Astrocyte (in vitro differentiated cells and primary cell): ENCODE measurements around the gene BCR. TPM values are rescaled to one million over a fixed set of nuclear protein-coding genes. Genes with fewer than 3 reads are reported as not detected.

Source experiments
- DNase-seq: peaks from one replicate; pipeline ENCODE4 v3.0.0-alpha.2; 2010; ENCODE audit warnings: low read depth
- FAIRE-seq: peaks from 2 replicates; lab custom pipeline; 2011; peaks lifted over from hg19 to GRCh38; lab: Jason Lieb, UNC
- H2AFZ ChIP-seq: 2 replicates; pipeline ENCODE4 v1.6.0; 2012; ENCODE audit warnings: low read depth, low read length, inconsistent platforms
- H3K27ac ChIP-seq: 2 replicates; pipeline ENCODE4 v1.5.1; 2011; ENCODE audit warnings: low read depth, low read length, inconsistent platforms
- H3K27me3 ChIP-seq: 2 replicates; pipeline ENCODE4 v1.6.0; 2011; ENCODE audit warnings: low read length, inconsistent platforms; ENCODE audit not compliant: insufficient read depth
- H3K36me3 ChIP-seq: 2 replicates; pipeline ENCODE4 v1.5.1; 2011; ENCODE audit warnings: low read length, inconsistent platforms; ENCODE audit not compliant: insufficient read depth
- H3K4me1 ChIP-seq: 2 replicates; pipeline ENCODE4 v1.5.1; 2011; ENCODE audit warnings: low read length, inconsistent platforms; ENCODE audit not compliant: insufficient read depth
- H3K4me2 ChIP-seq: 2 replicates; pipeline ENCODE4 v1.6.0; 2012; ENCODE audit warnings: low read length, inconsistent platforms
- H3K4me3 ChIP-seq: 2 replicates; pipeline ENCODE4 v1.5.1; 2011; ENCODE audit warnings: low read depth, mild to moderate bottlenecking, low read length, inconsistent platforms; ENCODE audit not compliant: insufficient read depth
- H3K79me2 ChIP-seq: 2 replicates; pipeline ENCODE4 v1.6.0; 2012; ENCODE audit warnings: mild to moderate bottlenecking, low read length, inconsistent platforms; ENCODE audit not compliant: insufficient read depth
- H3K9ac ChIP-seq: 2 replicates; pipeline ENCODE4 v1.6.0; 2012; ENCODE audit warnings: mild to moderate bottlenecking, low read length, inconsistent platforms
- H3K9me3 ChIP-seq: 2 replicates; pipeline ENCODE4 v1.5.1; 2012; ENCODE audit warnings: low read depth, mild to moderate bottlenecking, low read length, inconsistent platforms; ENCODE audit not compliant: insufficient read depth
- H4K20me1 ChIP-seq: 2 replicates; pipeline ENCODE4 v1.6.0; 2012; ENCODE audit warnings: low read length, inconsistent platforms; ENCODE audit not compliant: insufficient read depth
- H3K27ac Mint-ChIP-seq: one replicate; pipeline ENCODE4 v1.8.0; 2021; ENCODE audit warnings: mild to moderate bottlenecking, mixed read lengths; ENCODE audit not compliant: unreplicated experiment
- H3K27me3 Mint-ChIP-seq: one replicate; pipeline ENCODE4 v1.8.0; 2021; ENCODE audit warnings: low read depth, mixed read lengths; ENCODE audit not compliant: unreplicated experiment
- H3K36me3 Mint-ChIP-seq: one replicate; pipeline ENCODE4 v1.8.0; 2021; ENCODE audit warnings: low read depth, mixed read lengths; ENCODE audit not compliant: unreplicated experiment
- H3K4me1 Mint-ChIP-seq: one replicate; pipeline ENCODE4 v1.8.0; 2021; ENCODE audit warnings: low read depth, mixed read lengths; ENCODE audit not compliant: unreplicated experiment
- H3K4me3 Mint-ChIP-seq: one replicate; pipeline ENCODE4 v1.8.0; 2021; ENCODE audit warnings: mild to moderate bottlenecking, moderate library complexity, mixed read lengths; ENCODE audit not compliant: unreplicated experiment
- H3K9me3 Mint-ChIP-seq: one replicate; pipeline ENCODE4 v1.8.0; 2021; ENCODE audit warnings: mild to moderate bottlenecking, mixed read lengths; ENCODE audit not compliant: unreplicated experiment
- EZH2 ChIP-seq: IDR thresholded peaks from 2 replicates; pipeline ENCODE4 v1.6.1; 2012; ENCODE audit warnings: mild to moderate bottlenecking, low read length, inconsistent platforms; ENCODE audit not compliant: insufficient read depth
- total RNA-seq: library from RNA; stranded (reverse); gene quantifications from 2 replicates; pipeline ENCODE4 v1.2.1, GENCODE V29; 2021
- TF ChIP-seq, protein P1 (sequence below): IDR thresholded peaks from 2 replicates; pipeline ENCODE4 v1.5.1; 2011; ENCODE audit warnings: low read depth, mild to moderate bottlenecking, inconsistent platforms, low read length, moderate library complexity; ENCODE audit not compliant: insufficient read depth

The BCR gene
- total RNA-seq, 1 donor from 2014 or later: 48.9 TPM

DNA sequence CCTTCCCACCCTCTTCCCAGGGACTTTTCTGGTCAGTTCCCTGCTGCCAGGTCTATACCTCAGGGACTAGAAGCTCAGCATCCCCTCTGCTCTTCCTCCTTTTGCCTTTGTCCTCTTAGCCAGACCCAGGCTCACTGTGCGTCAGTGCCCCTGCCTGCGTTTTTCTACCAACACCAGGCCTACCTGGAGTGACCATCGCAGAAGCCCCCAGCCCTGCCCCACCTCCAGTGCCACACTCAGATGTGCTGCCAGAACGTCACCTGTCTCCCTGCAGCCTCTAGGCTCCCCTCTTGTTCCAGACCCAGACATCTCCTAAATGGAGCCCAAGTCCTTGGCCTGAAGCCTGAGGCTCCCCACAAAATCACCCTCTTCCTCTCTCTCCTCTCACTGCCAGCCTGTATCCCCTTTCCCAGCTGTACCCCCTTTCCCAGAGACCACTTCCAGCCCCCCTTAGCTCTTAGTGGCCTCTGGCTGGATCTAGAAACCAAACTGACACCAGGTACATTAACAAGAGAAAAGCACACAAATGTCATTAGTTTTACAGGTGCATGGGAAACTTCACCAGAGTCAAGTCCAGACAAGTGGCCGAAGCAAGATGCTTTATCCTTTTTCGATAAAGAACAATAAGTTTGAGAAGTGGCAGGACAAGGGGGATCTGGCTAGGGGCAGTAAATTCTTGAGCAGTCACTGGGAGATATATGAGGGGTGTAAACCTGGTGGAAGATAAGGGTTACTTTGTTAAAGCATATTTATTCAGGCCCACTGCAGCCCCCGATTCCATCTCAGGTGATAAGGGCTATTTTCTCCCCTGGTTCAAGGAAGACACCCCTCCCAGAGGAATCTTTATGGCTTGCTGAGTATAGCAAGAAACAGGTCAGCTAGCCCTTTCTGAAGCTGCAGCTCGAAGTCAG, 61.5 kb downstream of the BCR start:
- TF ChIP-seq, protein P1, sequence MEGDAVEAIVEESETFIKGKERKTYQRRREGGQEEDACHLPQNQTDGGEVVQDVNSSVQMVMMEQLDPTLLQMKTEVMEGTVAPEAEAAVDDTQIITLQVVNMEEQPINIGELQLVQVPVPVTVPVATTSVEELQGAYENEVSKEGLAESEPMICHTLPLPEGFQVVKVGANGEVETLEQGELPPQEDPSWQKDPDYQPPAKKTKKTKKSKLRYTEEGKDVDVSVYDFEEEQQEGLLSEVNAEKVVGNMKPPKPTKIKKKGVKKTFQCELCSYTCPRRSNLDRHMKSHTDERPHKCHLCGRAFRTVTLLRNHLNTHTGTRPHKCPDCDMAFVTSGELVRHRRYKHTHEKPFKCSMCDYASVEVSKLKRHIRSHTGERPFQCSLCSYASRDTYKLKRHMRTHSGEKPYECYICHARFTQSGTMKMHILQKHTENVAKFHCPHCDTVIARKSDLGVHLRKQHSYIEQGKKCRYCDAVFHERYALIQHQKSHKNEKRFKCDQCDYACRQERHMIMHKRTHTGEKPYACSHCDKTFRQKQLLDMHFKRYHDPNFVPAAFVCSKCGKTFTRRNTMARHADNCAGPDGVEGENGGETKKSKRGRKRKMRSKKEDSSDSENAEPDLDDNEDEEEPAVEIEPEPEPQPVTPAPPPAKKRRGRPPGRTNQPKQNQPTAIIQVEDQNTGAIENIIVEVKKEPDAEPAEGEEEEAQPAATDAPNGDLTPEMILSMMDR: no peak
- no peak for TF ChIP-seq EZH2
- H3K4me2 ChIP-seq: peak overlapping the region; percentile 48
- no peaks in the 10 kb centered on the region for H3K36me3 ChIP-seq
- H3K27me3 ChIP-seq: no peaks in the 10 kb centered on the region
- peaks cover 3% of the 10 kb centered on the region for H3K9me3 ChIP-seq
- H3K4me1 ChIP-seq: peaks cover 49% of the 10 kb centered on the region
- peaks cover 2% of the 10 kb centered on the region for H3K36me3 Mint-ChIP-seq
- H3K27me3 Mint-ChIP-seq: no peaks in the 10 kb centered on the region
- DNase-seq (no peak), FAIRE-seq (no peak)
- H3K27ac Mint-ChIP-seq: peak overlapping the region; percentile 1
- no peak overlapping the region for H2AFZ ChIP-seq
- peaks cover 3% of the 10 kb centered on the region for H3K9me3 Mint-ChIP-seq
- H3K27ac ChIP-seq: no peak overlapping the region
- H3K4me3 ChIP-seq: no peak overlapping the region
- H3K79me2 ChIP-seq: peaks cover 67% of the 10 kb centered on the region
- no peak overlapping the region for H3K4me3 Mint-ChIP-seq
- no peak overlapping the region for H3K9ac ChIP-seq
- peaks cover 40% of the 10 kb centered on the region for H3K4me1 Mint-ChIP-seq
- H4K20me1 ChIP-seq: peaks cover 95% of the 10 kb centered on the region

DNA sequence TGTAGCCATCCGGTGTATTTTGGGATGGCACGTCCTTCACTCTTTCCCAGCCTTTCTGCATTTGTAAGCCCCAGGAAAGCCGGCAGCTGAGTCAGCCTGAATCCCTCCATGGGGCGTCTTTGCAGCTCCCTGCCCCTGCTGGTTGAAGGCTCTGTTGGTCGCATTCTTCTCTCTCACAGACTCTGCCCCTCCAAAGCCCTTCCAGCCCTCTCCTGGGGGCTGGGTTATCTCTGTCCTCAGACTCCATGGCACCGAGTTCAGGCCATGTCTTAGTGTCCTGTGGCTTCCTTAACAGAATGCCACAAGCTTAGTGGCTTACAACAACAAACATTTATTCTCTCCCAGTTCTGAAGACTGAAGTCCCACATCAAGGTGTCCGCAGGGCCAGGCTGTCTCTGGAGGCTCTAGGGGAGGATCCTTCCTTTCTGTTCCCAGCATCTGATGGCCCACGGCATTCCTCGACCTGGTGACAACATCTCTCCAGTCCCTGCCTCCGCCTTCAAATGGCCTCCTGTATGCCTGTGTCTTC, 62.2 kb downstream of the BCR start:
- Histone ChIP-seq H3K27ac (peak overlapping the region; percentile 22), H3K36me3 (no peaks in the 10 kb centered on the region), H2AFZ (no peak overlapping the region), H3K79me2 (peaks cover 67% of the 10 kb centered on the region), H3K9ac (peak overlapping the region; percentile 3), H3K4me2 (peak overlapping the region; percentile 48), H3K27me3 (no peaks in the 10 kb centered on the region), H3K4me1 (peaks cover 42% of the 10 kb centered on the region), H3K9me3 (peaks cover 3% of the 10 kb centered on the region), H3K4me3 (no peak overlapping the region), H4K20me1 (peaks cover 95% of the 10 kb centered on the region)
- peaks cover 5% of the 10 kb centered on the region for H3K36me3 Mint-ChIP-seq
- peak overlapping the region; percentile 48 for H3K27ac Mint-ChIP-seq
- H3K9me3 Mint-ChIP-seq: peaks cover 3% of the 10 kb centered on the region
- DNase-seq: peak; percentile 36
- H3K4me3 Mint-ChIP-seq: peak overlapping the region; percentile 37
- H3K27me3 Mint-ChIP-seq: no peaks in the 10 kb centered on the region
- H3K4me1 Mint-ChIP-seq: peaks cover 38% of the 10 kb centered on the region
- TF ChIP-seq, protein P1: peak; percentile 17
- no peak for TF ChIP-seq EZH2
- no peak for FAIRE-seq
